GM10266 (cell line): ENCODE results near the gene SLC4A3.

ENCODE experiments used
- DNase-seq: peaks from one replicate; pipeline ENCODE4 v3.0.0; 2012; ENCODE audit errors: extremely low spot score
- CTCF ChIP-seq: IDR thresholded peaks from 2 replicates; pipeline ENCODE4 v1.5.1; 2012; ENCODE audit warnings: mild to moderate bottlenecking, low read depth; ENCODE audit not compliant: control insufficient read depth, insufficient read depth; ENCODE audit errors: missing control alignments

SLC4A3 gene

GRCh38 chr2:219622472-219622871 lies 5.0 kb upstream of the SLC4A3 start:
- DNase-seq, result no peak
- TF ChIP-seq CTCF, result no peak

GRCh38 chr2:219624565-219624964 lies 2.9 kb upstream of the SLC4A3 start:
- no peak for TF ChIP-seq CTCF
- DNase-seq, result no peak

- DNase-seq, result no peak
- TF ChIP-seq CTCF, result no peak
Measured at GRCh38 chr2:219625179-219625578, 2.3 kb upstream of the SLC4A3 start.

- no peak for DNase-seq
- TF ChIP-seq CTCF, result no peak
Measured at GRCh38 chr2:219626540-219626939, 890 bp upstream of the SLC4A3 start.

- TF ChIP-seq CTCF, result no peak
- no peak for DNase-seq
Measured at GRCh38 chr2:219628235-219628985, 980 bp downstream of the SLC4A3 start.

GRCh38 chr2:219628986-219629901 lies 1.8 kb downstream of the SLC4A3 start:
- no peak for DNase-seq
- TF ChIP-seq CTCF, result no peak
